ENCODE results near the gene FASN.

Gene FASN

GRCh38 chr17:82100502-82101298 lies 2.7 kb upstream of the FASN start:
- peak overlapping the region; percentile 97 for H3K27ac ChIP-seq
- TF ChIP-seq CTCF (IDR thresholded peaks at IDR 0.05) (no peak), ZFX (IDR thresholded peaks at IDR 0.05; ENCODE audit: borderline replicate concordance) (no peak)

GRCh38 chr17:82098939-82099763 lies 1.1 kb upstream of the FASN start:
- peak overlapping the region; percentile 97 for H3K27ac ChIP-seq
- TF ChIP-seq ZFX (IDR thresholded peaks at IDR 0.05; ENCODE audit: borderline replicate concordance) (no peak), CTCF (IDR thresholded peaks at IDR 0.05) (no peak)

GRCh38 chr17:82097919-82098168 lies 192 bp downstream of the FASN start:
- TF ChIP-seq ZFX (IDR thresholded peaks at IDR 0.05; ENCODE audit: borderline replicate concordance): no peak
- TF ChIP-seq CTCF (IDR thresholded peaks at IDR 0.05): no peak
- peak overlapping the region; percentile 97 for H3K27ac ChIP-seq

- H3K27ac ChIP-seq: peak overlapping the region; percentile 97
These were observed 685 bp downstream of the FASN start for GRCh38 chr17:82097184-82097918.

GRCh38 chr17:82096709-82097183 lies 1.3 kb downstream of the FASN start:
- H3K27ac ChIP-seq: peak overlapping the region; percentile 97
- no peak for TF ChIP-seq CTCF (IDR thresholded peaks at IDR 0.05)
- no peak for TF ChIP-seq ZFX (IDR thresholded peaks at IDR 0.05; ENCODE audit: borderline replicate concordance)

More at GRCh38 chr17:82097184-82097918, 685 bp downstream of the FASN start:
- no peak for TF ChIP-seq CTCF (IDR thresholded peaks at IDR 0.05)
- no peak for TF ChIP-seq ZFX (IDR thresholded peaks at IDR 0.05; ENCODE audit: borderline replicate concordance)

- H3K27ac ChIP-seq: peak overlapping the region; percentile 97
- TF ChIP-seq ZFX (IDR thresholded peaks at IDR 0.05; ENCODE audit: borderline replicate concordance) (no peak), CTCF (IDR thresholded peaks at IDR 0.05) (no peak)
These were observed 2.0 kb downstream of the FASN start for GRCh38 chr17:82095777-82096708.
